Measurements from ENCODE around the gene ZDHHC3.
A peak's percentile ranks its signal among the peaks of the same experiment; 100 is the strongest.

Gene ZDHHC3

GRCh38 chr3:44976002-44976815 is at the start of gene ZDHHC3, which contains the start of gene EXOSC7:
ZDHHC3 (minus strand) TSS chr3:44976174; CDS start chr3:44959436, 16,738 bp downstream.
EXOSC7 (plus strand) TSS chr3:44976244; CDS start chr3:44976278, 34 bp downstream.
- peak; percentile 92 for DNase-seq (ENCODE audit: low spot score)

- DNase-seq (ENCODE audit: low spot score): no peak
These were observed 48.7 kb upstream of the ZDHHC3 start for GRCh38 chr3:45024542-45025255.

GRCh38 chr3:45023675-45024074 is 47.7 kb upstream of the ZDHHC3 start:
- no peak for DNase-seq (ENCODE audit: low spot score)

DNA sequence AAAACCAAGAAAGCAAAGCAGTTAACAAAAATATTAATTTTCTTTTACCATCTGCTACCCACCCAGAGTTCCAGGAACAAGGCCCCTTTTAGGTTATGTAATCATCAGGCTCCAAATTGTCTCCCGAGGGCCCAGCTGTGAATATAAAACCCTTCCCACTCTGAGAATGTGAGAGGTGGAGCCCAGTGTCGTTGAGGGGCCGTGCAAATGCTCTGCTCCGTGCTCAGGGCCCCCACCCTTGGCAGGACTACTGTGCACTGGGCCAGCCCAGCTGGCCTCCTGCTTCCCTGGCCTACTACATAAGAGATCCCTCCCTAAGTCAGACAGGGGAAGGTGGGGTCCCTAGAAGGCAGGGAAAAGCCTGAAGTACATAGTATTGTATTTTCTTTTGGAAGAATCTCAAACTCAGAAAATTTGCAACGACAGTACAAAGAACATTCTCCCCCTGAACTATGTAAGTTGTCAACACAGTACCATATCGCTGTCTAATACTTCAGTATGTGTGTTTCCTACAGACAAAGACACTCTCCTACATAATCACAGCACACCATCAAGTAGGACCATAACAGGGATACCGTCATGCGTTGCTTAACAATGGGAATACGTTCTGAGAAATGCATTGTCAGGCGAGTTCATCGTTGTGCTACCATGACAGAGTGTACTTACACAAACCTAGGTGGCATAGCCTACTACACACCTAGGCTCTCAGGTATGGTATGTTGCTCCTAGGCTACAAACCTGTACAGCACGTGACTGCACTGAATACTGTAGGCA is 45.7 kb upstream of the ZDHHC3 start:
- DNase-seq (ENCODE audit: low spot score): no peak

GRCh38 chr3:45020534-45020933 is 44.6 kb upstream of the ZDHHC3 start:
- no peak for DNase-seq (ENCODE audit: low spot score)

- DNase-seq (ENCODE audit: low spot score): no peak
These were observed 41.8 kb upstream of the ZDHHC3 start for GRCh38 chr3:45017821-45018220.

DNA sequence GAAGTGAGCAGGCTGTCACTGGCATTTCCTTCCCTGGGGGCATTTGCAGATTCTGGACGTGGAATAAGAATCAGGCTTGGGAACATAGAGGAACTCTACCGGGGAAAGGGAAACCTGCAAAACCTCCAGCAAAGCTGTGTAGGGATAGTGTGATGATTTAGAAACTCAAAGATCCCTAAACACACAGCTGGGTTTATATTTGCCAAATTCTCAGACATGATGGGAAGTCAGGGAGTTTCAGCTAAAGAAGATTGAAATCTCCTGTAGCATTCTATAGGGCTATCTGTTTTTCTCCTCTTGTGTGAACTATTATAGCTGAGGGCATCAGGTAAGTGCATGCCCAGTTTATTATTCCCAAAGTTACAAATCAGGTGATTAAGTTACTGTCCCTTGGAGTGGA is 40.9 kb upstream of the ZDHHC3 start:
- DNase-seq (ENCODE audit: low spot score): no peak

DNA sequence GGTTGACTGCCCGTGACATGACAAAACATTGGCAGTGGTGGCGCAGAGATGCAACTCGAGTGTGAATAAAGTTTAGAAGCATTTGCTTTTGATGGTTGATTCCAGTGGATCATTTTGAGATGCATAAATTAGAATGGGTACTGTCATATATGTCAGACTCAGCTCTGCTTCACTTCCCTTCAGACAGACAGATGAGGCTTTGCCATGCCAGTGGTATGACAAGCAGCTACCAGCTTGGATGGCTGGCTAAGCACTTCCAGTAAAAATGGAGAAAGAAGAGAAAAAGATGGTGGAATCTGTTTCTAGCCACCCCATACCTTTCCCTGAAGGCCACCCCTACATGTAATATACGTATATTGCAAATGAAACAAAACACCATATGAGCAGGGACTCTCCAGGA is 36.6 kb upstream of the ZDHHC3 start:
- no peak for DNase-seq (ENCODE audit: low spot score)

DNA sequence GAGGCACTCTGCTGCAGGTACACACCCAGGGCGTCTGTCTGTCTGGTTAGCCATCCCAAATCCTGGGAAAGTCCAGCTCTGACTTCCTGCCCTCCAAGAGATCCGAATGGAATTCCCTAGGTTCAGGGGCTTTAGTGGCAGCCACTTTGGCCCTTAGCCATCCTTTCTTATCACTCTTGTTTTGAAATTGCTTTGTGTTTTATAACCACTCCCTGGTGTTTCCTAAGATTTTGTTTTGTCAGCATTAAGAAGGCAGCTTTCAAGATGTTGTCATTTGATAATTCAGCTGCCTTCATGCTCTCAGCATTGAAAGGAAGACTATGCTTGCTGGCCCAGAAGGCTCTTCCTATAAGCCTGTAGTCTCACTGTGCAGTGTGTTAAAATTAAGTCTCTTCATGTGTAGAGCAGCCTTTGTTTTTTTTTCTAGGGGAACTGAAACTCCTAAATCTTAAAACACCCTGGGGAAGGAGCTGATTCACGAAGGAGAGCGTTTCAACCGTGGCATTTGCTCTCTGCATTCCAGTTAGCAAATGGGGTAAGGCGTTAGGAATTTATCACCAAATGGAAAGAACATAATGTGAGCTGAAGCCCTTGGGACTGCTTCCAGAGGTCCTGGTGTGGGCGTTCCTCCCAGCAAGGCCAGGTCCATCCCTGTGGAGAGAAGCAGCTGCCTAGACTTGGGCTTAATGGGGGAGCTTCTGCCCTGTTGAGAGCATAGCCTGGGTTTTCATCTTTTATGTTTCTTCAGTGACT is 36.0 kb upstream of the ZDHHC3 start:
- no peak for DNase-seq (ENCODE audit: low spot score)

- DNase-seq (ENCODE audit: low spot score): no peak
These were observed 34.9 kb upstream of the ZDHHC3 start for GRCh38 chr3:45010811-45011333.

DNA sequence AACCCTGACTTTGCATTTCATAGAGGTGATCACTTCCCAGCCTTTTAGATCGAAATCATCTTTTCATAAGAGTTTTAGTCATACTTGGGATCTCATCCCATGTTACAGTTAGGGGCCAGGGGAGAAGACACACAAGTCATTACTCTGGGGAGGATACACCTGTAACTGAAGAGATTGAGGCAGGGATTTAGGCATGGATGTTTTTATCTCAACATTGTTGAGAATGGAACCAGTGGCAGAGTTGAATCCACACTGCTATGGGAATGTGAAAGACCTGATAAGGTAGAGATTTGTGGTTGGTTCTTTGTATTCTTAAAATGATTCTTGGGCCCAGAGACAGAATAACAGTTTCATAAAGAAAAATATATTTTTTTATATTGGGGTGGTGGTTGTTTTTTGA is 33.9 kb upstream of the ZDHHC3 start:
- no peak for DNase-seq (ENCODE audit: low spot score)

- DNase-seq (ENCODE audit: low spot score): no peak
These were observed 32.1 kb upstream of the ZDHHC3 start for GRCh38 chr3:45008117-45008516.

GRCh38 chr3:45007091-45007490 is 31.1 kb upstream of the ZDHHC3 start:
- no peak for DNase-seq (ENCODE audit: low spot score)

GRCh38 chr3:45003859-45004258 is 27.9 kb upstream of the ZDHHC3 start:
- no peak for DNase-seq (ENCODE audit: low spot score)

DNA sequence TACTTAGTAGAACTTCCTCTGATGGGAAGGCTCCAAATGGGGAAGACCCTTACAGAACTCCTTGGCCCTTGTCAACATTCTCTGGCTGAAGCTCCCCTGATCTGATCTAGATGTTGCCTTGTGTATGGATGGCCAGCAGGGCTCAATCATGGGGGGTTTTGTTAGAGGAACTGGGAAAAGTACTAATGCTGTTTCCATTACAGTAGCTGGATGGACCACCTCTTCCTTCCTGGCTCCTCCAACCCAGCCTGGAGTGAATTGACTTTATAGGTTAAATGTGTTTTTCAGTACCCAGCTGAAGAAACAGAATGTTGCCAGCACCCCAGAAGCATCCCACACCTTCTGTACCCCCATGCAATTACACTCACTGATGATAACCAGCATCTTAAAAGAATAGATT is 27.4 kb upstream of the ZDHHC3 start:
- no peak for DNase-seq (ENCODE audit: low spot score)

- no peak for DNase-seq (ENCODE audit: low spot score)
These were observed 26.7 kb upstream of the ZDHHC3 start for GRCh38 chr3:45002720-45003119.

DNA sequence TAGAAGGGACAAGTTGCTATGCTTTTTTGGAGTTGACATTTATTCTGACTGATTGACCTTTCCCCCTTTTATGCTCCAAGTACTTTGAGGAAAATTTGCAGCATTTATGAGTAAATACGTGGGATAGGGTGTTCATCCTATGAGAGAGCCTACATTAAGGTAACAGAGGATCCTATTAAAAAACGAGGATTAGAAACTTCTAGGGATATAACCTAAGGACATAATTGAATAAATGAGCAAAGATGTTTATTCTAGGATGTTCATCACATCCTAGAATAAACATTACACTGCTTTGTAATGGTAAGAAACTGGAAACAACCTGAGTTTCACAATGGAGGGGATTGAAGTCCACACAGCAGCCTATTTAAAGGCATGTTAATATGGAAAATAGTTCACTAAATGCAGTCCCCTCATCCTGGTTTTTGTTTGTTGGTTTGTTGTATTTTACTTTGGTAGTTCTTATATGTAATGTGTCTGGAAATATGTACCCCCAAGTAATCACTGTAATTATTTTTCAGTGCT is 26.2 kb upstream of the ZDHHC3 start:
- DNase-seq (ENCODE audit: low spot score): no peak

DNA sequence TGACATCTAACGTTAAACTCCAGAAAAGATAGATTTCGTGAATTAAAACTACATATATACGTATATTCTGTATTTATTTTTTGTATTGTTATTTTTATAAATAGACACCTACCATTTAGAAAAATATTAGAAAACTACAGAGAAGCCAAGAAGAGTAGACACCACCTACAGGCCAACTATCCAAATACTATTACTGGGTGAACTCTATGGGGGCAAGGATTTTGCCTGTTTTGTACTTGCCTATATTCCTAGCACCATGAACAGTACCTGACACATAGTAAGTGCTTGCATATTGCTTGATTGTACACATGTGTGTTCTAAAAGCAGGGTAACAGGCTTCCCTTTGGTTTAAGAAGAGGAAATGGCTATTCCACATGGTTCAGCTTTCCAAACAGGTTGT is 25.8 kb upstream of the ZDHHC3 start:
- no peak for DNase-seq (ENCODE audit: low spot score)

DNA sequence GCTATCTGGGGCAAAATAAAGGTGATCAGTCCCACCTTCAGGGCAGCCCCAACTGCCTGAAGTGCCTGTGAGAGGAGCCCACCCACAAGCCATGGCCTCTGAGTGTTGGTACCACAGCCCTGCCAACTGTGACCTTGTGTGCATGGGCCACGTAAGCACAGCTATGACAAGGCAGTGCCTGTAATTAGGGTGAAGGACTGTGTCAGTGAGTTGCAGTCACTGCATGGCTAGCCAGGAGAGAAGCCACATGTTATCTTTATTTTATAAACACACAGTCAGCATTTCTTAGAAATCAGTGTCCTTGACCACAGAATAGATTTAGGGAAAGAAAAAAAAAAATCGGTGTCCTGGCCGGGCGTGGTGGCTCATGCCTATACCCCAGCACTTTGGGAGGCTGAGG is 24.8 kb upstream of the ZDHHC3 start:
- DNase-seq (ENCODE audit: low spot score): no peak

- DNase-seq (ENCODE audit: low spot score): no peak
These were observed 23.8 kb upstream of the ZDHHC3 start for GRCh38 chr3:44999782-45000181.

DNA sequence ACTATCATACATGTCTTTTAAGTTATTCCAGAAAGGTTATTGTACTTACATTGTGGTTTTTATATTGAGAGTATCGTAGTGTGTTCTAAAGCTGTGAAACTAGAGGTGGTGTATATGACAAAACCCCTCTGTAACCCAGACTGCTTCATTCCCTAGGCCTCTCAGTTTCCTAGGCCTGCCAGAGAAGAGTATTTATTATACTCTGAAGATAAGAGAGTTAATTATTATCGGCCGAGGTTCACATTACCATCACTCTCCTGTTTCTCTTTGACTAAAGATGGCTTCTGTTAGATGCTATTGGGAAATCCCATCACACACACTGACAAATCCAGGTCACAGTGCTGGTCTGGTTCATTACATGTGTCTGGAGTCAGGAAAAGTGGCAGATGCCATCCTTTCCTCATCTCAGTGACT is 20.6 kb upstream of the ZDHHC3 start:
- no peak for DNase-seq (ENCODE audit: low spot score)

All from COLO829 (cell line).